Sigmoid colon (tissue), 4 donors: ENCODE measurements around the gene SLC25A34.

Experiments
- EP300 ChIP-seq, 4 donors: sonication (generic); formaldehyde crosslinking; IDR thresholded peaks; one replicate each; pipeline ENCODE4 v1.6.1; 2017; ENCODE audit warnings: antibody characterized with exemption in 4 of 4
- POLR2A ChIP-seq, 2 donors: fragments of 450-650 bp; IDR thresholded peaks; one replicate each; pipeline ENCODE4 v1.6.1; 2016; ENCODE audit warnings: antibody characterized with exemption in 2 of 2, mild to moderate bottlenecking in 2 of 2, moderate library complexity in 2 of 2
- POLR2AphosphoS5 ChIP-seq, 4 donors: sonication (generic); formaldehyde crosslinking; IDR thresholded peaks; one replicate each; pipeline ENCODE4 v1.6.1; 2017; ENCODE audit warnings: antibody characterized with exemption in 4 of 4
- TF ChIP-seq, protein P1 (sequence below), 4 experiments: fragments of 450-650 bp in 3 of 4; fragments of 200-600 bp in 1 of 4; IDR thresholded peaks; one replicate each; pipeline ENCODE4 v1.5.1; 2016 to 2019; ENCODE audit warnings: antibody characterized with exemption in 4 of 4, mild to moderate bottlenecking in 3 of 4, moderate library complexity in 2 of 4

GRCh38 chr1:15758953-15759661, 23.0 kb downstream of the SLC25A34 start:
- TF ChIP-seq, protein P1, sequence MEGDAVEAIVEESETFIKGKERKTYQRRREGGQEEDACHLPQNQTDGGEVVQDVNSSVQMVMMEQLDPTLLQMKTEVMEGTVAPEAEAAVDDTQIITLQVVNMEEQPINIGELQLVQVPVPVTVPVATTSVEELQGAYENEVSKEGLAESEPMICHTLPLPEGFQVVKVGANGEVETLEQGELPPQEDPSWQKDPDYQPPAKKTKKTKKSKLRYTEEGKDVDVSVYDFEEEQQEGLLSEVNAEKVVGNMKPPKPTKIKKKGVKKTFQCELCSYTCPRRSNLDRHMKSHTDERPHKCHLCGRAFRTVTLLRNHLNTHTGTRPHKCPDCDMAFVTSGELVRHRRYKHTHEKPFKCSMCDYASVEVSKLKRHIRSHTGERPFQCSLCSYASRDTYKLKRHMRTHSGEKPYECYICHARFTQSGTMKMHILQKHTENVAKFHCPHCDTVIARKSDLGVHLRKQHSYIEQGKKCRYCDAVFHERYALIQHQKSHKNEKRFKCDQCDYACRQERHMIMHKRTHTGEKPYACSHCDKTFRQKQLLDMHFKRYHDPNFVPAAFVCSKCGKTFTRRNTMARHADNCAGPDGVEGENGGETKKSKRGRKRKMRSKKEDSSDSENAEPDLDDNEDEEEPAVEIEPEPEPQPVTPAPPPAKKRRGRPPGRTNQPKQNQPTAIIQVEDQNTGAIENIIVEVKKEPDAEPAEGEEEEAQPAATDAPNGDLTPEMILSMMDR (IDR thresholded peaks at IDR 0.05) = no peak
- TF ChIP-seq EP300 (IDR thresholded peaks at IDR 0.05) = no peak
- no peak for TF ChIP-seq POLR2A (IDR thresholded peaks at IDR 0.05)
- no peak for TF ChIP-seq POLR2AphosphoS5 (IDR thresholded peaks at IDR 0.05)
